Measurements from ENCODE around the gene MAML2. TPM values are rescaled to one million over a fixed set of nuclear protein-coding genes. Genes with fewer than 3 reads are reported as not detected.
A peak's percentile ranks its signal among the peaks of the same experiment; 100 is the strongest.

The MAML2 gene
- total RNA-seq, 4 donors from 2014 or later: 19.0 to 36.4 (median 31.4) TPM

DNA sequence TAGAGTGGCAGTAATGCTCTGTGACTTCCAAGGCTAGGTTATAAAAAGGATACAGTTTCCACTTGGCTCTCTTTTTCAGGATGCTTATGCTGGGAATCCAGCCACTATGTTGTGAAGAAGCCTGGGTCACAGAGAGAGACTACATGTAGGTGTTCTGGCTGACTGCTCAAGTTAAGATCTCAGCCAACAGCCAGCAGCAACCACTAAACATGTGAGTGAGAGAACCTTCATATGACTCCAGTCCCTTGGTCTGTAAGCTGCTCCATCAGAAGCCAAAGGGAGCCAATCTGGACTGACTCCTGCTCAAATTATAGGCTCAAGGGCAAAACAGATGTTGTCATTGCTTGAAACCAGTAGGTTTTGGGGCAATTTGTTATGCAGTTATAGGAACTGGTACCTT, 162.7 kb downstream of the MAML2 start:
- no peaks in the 10 kb centered on the region for H3K36me3 ChIP-seq
- intact Hi-C loops (cut with DNase I): no loop called here
- no peak overlapping the region for H3K4me3 ChIP-seq (replicated peaks in 1 of 3)
- no peak overlapping the region for H3K27ac ChIP-seq
- no peak for TF ChIP-seq POLR2A (IDR thresholded peaks at IDR 0.05)
- TF ChIP-seq, protein P1, sequence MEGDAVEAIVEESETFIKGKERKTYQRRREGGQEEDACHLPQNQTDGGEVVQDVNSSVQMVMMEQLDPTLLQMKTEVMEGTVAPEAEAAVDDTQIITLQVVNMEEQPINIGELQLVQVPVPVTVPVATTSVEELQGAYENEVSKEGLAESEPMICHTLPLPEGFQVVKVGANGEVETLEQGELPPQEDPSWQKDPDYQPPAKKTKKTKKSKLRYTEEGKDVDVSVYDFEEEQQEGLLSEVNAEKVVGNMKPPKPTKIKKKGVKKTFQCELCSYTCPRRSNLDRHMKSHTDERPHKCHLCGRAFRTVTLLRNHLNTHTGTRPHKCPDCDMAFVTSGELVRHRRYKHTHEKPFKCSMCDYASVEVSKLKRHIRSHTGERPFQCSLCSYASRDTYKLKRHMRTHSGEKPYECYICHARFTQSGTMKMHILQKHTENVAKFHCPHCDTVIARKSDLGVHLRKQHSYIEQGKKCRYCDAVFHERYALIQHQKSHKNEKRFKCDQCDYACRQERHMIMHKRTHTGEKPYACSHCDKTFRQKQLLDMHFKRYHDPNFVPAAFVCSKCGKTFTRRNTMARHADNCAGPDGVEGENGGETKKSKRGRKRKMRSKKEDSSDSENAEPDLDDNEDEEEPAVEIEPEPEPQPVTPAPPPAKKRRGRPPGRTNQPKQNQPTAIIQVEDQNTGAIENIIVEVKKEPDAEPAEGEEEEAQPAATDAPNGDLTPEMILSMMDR (IDR thresholded peaks at IDR 0.05): no peak
- peak; percentile 33 to 44 for DNase-seq
- H3K27me3 ChIP-seq: no peaks in the 10 kb centered on the region
- H3K4me1 ChIP-seq: peaks cover 0 to 5% of the 10 kb centered on the region in 2 donors
- no peaks in the 10 kb centered on the region for H3K9me3 ChIP-seq

DNA sequence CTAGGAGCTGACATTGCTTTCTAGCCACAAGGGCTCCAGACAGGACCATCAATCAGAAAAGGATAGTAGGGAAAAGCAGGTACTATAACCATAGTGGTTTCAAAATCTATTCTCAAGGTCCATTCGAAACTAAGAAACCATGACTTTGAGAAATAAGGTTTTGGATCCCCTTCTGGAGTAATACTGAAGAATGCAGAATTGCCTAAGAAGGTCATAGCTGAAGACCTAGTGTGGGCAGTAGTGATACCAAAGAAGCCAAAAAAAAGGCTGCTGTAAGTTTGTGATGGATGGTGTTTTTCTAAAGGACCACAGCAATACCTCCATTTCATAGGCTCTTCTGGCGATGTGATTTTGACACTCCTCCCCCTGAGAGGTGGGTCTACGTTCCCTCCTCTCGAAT, 163.1 kb downstream of the MAML2 start:
- WGBS, 2 donors: 89 to 94% methylated on average over 4 of the region's 4 CpGs
- TF ChIP-seq POLR2A (IDR thresholded peaks at IDR 0.05): no peak

DNA sequence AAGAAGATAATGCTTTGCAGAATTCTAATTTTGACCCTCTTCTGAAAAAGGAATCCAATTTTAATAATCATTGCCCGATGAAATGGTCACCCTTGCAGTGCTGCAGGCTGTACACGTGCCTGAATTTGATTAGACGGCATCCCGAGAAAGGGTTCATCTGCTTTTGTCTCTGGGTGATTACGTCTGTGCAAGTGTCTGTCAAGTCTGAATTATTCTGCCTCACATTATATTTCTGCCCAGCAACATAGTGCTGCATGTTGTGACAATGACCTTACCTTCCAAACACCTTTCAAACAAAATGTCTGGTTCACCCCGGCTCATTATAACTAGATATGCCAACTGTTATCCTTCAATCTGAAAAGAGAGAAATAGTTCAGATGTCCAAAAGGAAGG, 164.1 kb downstream of the MAML2 start:
- WGBS, 2 donors: 91 to 93% methylated on average over 6 of the region's 6 CpGs
- H3K4me1 ChIP-seq: peaks cover 0 to 5% of the 10 kb centered on the region in 2 donors
- intact Hi-C loops (cut with DNase I): no loop called here
- no peaks in the 10 kb centered on the region for H3K9me3 ChIP-seq
- no peak for TF ChIP-seq POLR2A (IDR thresholded peaks at IDR 0.05)
- TF ChIP-seq, protein P1 (IDR thresholded peaks at IDR 0.05): no peak
- H3K36me3 ChIP-seq: no peaks in the 10 kb centered on the region
- H3K4me3 ChIP-seq (replicated peaks in 1 of 3): no peak overlapping the region
- H3K27ac ChIP-seq: no peak overlapping the region
- no peak for DNase-seq
- no peaks in the 10 kb centered on the region for H3K27me3 ChIP-seq

More for the DNA sequence above, 163.1 kb downstream of the MAML2 start:
- H3K9me3 ChIP-seq: no peaks in the 10 kb centered on the region
- intact Hi-C loops (cut with DNase I): no loop called here
- H3K27ac ChIP-seq: no peak overlapping the region
- DNase-seq: no peak
- peaks cover 0 to 5% of the 10 kb centered on the region in 2 donors for H3K4me1 ChIP-seq
- H3K27me3 ChIP-seq: no peaks in the 10 kb centered on the region
- H3K4me3 ChIP-seq (replicated peaks in 1 of 3): no peak overlapping the region
- no peaks in the 10 kb centered on the region for H3K36me3 ChIP-seq

- Histone ChIP-seq H3K9me3 (no peaks in the 10 kb centered on the region), H3K27me3 (no peaks in the 10 kb centered on the region), H3K27ac (no peak overlapping the region), H3K4me3 (replicated peaks in 1 of 3) (no peak overlapping the region), H3K4me1 (peaks cover 0 to 5% of the 10 kb centered on the region in 2 donors), H3K36me3 (no peaks in the 10 kb centered on the region)
- TF ChIP-seq POLR2A (IDR thresholded peaks at IDR 0.05): no peak
- TF ChIP-seq, protein P1 (IDR thresholded peaks at IDR 0.05): no peak
- 72 to 75% methylated on average over 12 of the region's 12 CpGs for WGBS, 2 donors
- intact Hi-C loops (cut with DNase I): no loop called here
- DNase-seq: no peak
Observed at GRCh38 chr11:96178049-96178886, 164.7 kb downstream of the MAML2 start.

GRCh38 chr11:96177146-96177545, 165.8 kb downstream of the MAML2 start:
- Histone ChIP-seq H3K27me3 (no peaks in the 10 kb centered on the region), H3K36me3 (no peaks in the 10 kb centered on the region), H3K4me1 (peaks cover 0 to 5% of the 10 kb centered on the region in 2 donors), H3K4me3 (replicated peaks in 1 of 3) (no peak overlapping the region), H3K27ac (no peak overlapping the region), H3K9me3 (no peaks in the 10 kb centered on the region)
- no peak for TF ChIP-seq POLR2A (IDR thresholded peaks at IDR 0.05)
- TF ChIP-seq, protein P1 (IDR thresholded peaks at IDR 0.05): no peak
- no peak for DNase-seq
- intact Hi-C loops (cut with DNase I): no loop called here
- 90 to 97% methylated on average over 3 of the region's 3 CpGs for WGBS, 2 donors
